Heart left ventricle (tissue), 13 donors: ENCODE measurements around the gene GGN.

Source experiments
- CTCF ChIP-seq, 12 donors: fragments of 200-600 bp; sonication (generic) in 4 of 12; IDR thresholded peaks; one replicate each; pipeline versions ENCODE4 v1.5.0 to v1.8.0; 2018 to 2022; ENCODE audit warnings: antibody characterized with exemption in 12 of 12, mild to moderate bottlenecking in 5 of 12
- POLR2A ChIP-seq, 2 donors: fragments of 450-650 bp; IDR thresholded peaks; one replicate each; pipeline ENCODE4 v1.6.1; 2017; ENCODE audit warnings: antibody characterized with exemption in 2 of 2, mild to moderate bottlenecking in 2 of 2, moderate library complexity in 2 of 2
- donor health status: ischemic (EF 13 %, LVEDD 7.1; RV severe dilation, severe dysfunction).
- donor health status: DM: no; HTN: yes; CAD: no.
- donor health status: DM: no; HTN: no; CAD: no.
- donor health status: ischemic (EF 25% LVEDD 6.9; RV normal size, moderate dysfunction).
- donor health status: ischemic (EF 25% LVEDD 5.7; RV mildly dilated, moderate dysfunction).
- donor health status: ischemic (EF 35%, LVEDD 5.7; RV mildly dilated, moderate dysfunction).
- donor health status: nonischemic (EF 11% LVEDD 7.7; RV severe dilation, severe dysfunction).
- donor health status: DM: yes; HTN: yes; CAD: no.
- donor health status: PGD.
- donor health status: ischemic (EF 29% LVEDD 5.4; RV normal size, mild dysfunction).
- donor health status: nonischemic (EF 23%, LVEDD 6.1; RV moderate dilation, normal function).

- TF ChIP-seq POLR2A (IDR thresholded peaks at IDR 0.05) = no peak
- no peak for TF ChIP-seq CTCF (IDR thresholded peaks at IDR 0.05)
Observed at GRCh38 chr19:38384209-38385027, 3.4 kb downstream of the GGN start.
